GM19240 (cell line): ENCODE results near the gene FAM83G.
"Not testable (repeated sequence)": the region's sequence is repeated elsewhere in the genome, so short reads cannot be mapped to it uniquely, and the experiment has no call there.

ENCODE experiments used
- DNase-seq: peaks from one replicate; pipeline ENCODE4 v3.0.0; 2011; ENCODE audit warnings: low spot score; ENCODE audit not compliant: insufficient read length

FAM83G gene

DNA sequence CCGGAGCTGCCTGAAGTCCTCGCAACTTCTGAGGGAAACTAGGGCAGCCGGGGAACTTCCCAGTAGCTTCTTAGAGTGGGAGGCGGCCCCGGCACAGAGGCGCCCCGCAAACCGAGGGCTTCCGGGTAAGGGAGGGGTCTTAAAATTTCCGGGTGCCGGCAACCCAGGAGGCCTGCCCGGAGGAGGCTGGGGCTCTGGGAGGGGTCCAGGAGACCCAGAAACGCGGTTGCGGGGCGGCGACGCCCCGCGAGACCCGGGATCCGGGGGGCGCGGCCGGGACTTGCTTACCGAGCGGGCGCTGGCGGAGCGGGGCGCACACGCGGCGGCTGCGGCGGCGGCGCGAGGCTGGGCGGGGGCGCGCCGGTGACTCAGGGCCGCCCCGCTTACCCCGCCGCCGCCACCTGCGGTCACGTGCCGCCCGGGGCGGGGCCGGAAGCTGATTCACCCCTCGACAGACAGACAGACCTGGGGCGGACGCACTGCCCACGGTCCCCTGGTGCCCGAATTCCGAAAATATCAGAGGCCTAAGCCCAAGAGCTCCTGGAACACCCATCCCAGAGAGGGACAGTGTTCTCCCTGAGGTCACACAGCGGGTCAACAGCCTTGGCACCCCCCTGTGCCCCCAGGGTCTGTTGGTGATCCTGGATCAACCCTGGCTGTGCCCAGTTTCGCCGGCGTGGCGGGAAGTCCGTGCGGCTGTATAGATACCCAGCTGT lies at the start of gene FAM83G:
Gene FAM83G (minus strand): TSS at position 344 of the 716 bp plus-strand sequence. CDS start 723 bp downstream, outside the sequence.
- peak; percentile 70 for DNase-seq

- not testable (repeated sequence) for DNase-seq
Measured at GRCh38 chr17:19048826-19049225, 44.3 kb upstream of the FAM83G start.

DNA sequence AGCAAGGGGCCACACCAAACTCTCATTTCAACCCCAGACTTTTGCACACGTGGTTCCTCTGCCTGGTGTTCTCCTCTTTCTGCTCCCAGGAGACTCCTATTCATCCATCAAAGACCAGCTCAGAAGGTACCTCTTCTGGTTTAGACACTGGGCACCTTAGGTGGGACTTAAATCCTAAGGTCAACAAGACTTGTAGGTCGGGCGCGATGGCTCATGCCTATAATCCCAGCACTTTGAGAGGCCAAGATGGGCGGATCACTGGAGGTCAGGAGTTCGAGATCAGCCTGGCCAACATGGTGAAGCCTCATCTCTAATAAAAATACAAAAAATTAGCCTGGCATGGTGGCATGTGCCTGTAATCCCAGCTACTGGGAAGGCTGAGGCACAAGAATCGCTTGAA lies 42.9 kb upstream of the FAM83G start:
- DNase-seq, result not testable (repeated sequence)

DNA sequence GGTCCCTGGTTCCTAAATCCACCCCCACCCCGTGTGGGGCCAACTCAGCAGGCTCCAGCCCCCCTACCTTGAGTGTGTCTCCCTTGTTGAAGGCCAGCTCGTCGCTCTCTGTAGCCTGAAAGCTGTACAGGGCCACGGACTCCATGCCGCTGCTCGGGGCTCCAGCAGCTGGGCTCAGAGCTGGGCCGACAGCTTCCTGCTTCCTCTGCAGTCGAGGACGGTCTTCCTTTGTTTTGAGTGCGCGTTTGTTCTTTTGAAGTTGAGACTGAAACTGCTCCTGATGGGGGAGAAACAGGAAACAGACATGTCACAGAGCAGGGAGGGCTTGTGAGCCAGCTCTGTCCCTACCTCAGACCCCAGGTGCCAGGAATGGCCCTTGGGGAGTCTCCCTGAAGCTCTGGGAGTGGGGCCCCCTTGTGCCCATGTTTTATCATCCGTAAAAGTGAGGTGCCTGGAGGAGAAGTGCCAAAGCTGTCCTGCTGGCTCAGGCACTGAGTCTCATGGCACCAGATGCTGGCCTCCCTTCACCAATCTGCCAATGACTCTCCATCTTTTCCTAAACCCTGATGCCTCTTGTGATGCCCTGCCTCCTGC lies 42.3 kb upstream of the FAM83G start, which contains the start of gene GRAP:
Gene GRAP (minus strand): TSS at position 176 of the 594 bp plus-strand sequence. CDS start 31 bp downstream, at position 145.
- DNase-seq, result not testable (repeated sequence)

GRCh38 chr17:19044643-19045042 lies 40.1 kb upstream of the FAM83G start:
- not testable (repeated sequence) for DNase-seq

DNA sequence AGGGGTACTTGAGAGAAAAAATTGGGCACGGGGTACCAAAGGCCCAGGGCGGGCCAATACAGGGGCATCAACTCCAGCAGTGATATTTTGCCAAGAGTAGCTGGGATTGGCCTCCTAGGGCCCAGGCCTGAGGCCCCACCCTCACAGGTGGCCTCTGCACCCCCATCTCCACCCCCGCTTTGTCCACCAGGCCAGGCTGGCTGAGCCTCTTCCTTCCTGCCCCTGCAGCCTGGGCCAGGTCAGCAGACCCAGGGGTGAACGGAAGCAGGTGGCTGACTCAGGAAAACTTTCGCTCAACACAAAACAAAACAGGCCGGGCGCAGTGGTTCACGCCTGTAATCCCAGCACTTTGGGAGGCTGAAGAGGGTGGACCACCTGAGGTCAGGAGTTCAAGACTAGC lies 38.5 kb upstream of the FAM83G start:
- not testable (repeated sequence) for DNase-seq

GRCh38 chr17:19042369-19042768 lies 37.8 kb upstream of the FAM83G start:
- DNase-seq, result not testable (repeated sequence)

DNA sequence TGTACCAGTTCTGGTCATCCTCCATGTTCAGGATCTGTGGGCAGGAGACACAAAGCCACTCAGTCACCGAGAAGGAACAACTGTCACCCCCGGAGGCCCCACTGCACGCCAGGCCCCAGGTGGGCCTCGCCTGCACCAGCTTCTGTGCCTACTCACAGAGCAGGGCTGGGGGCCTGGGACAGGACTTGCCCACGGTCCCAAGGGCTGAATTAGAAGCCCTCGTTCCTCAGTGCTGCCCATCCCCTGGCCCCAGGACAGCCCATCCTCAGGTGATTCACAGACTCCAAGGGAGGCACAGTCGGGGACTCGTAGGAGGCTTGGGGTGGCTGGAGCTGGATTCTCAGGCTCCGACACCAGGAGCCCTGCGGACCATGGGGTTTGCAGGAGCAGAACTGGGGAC lies 37.3 kb upstream of the FAM83G start:
- not testable (repeated sequence) for DNase-seq

- DNase-seq, result not testable (repeated sequence)
Measured at GRCh38 chr17:19040350-19040749, 35.8 kb upstream of the FAM83G start.

GRCh38 chr17:19038730-19039129 lies 34.2 kb upstream of the FAM83G start:
- not testable (repeated sequence) for DNase-seq

GRCh38 chr17:19038007-19038406 lies 33.4 kb upstream of the FAM83G start:
- not testable (repeated sequence) for DNase-seq

DNA sequence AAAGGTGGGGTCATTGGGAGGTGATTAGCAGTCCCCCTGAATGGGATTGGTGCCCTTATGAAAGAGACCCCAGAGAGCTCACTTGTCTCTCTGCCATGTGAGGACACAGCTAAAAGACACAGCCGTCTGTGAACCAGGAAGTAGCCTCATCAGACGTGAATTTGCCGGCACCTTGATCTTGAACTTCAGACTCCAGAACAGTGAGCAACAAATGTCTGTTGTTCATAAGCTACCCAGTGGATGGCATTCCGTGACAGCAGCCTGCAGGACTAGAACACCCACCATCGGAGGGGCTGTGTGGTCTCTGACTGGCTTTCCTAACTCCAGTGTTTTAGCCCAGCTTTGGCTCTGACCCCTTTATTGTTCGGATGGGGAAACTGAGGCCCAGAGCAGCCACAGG lies 33.0 kb upstream of the FAM83G start:
- DNase-seq, result not testable (repeated sequence)

GRCh38 chr17:19036186-19036585 lies 31.6 kb upstream of the FAM83G start:
- DNase-seq, result not testable (repeated sequence)

DNA sequence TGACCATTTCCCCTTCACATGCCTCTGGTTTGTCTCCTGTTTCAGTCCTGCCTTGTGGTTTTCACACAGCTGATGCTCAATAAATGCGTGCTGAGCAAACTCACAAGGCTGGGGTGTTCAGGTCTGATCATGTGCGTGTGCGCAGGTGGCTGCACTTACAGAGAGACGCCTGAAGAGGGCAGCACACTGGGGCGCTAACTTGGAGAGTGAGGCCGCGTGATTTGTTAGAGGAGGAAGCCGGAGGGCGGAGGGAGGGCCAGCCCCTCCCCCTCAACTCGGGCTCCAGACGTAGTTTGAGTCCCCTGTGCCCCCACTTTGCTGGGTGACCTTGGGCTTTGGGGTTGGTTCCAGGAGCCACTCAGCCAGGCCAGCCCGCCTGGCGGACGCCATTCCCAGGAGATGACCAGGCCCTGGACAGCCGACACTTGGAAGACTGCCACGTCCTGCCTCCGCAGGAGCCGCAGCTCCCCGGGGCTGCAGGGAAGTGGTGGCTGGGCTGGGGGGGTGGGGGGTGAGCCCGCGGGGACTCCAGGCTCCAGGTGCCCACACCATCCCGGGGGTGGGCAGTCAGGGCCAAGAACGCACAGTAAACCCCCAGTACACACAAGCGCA lies 27.9 kb upstream of the FAM83G start:
- DNase-seq, result not testable (repeated sequence)

- DNase-seq, result not testable (repeated sequence)
Measured at GRCh38 chr17:19031729-19032128, 27.2 kb upstream of the FAM83G start.

GRCh38 chr17:19030771-19031449 lies 26.3 kb upstream of the FAM83G start:
- DNase-seq, result not testable (repeated sequence)

- DNase-seq, result not testable (repeated sequence)
Measured at GRCh38 chr17:19029740-19030139, 25.2 kb upstream of the FAM83G start.

- not testable (repeated sequence) for DNase-seq
Measured at GRCh38 chr17:19028671-19029070, 24.1 kb upstream of the FAM83G start.

GRCh38 chr17:19024101-19025078 lies 19.8 kb upstream of the FAM83G start:
- no peak for DNase-seq

GRCh38 chr17:19023209-19023999 lies 18.8 kb upstream of the FAM83G start:
- no peak for DNase-seq
